NCI-H2227 treated with DMSO at 0.1 percent for 48 hours (cell line): ENCODE data around the gene KXD1.

Experiments used
- DNase-seq: peaks from one replicate; lab custom pipeline; 2025; lab: John Stamatoyannopoulos, UW

The KXD1 gene

GRCh38 chr19:18603255-18603957 is 45.7 kb downstream of the KXD1 start:
- no peak for DNase-seq

GRCh38 chr19:18603958-18604819 is 46.5 kb downstream of the KXD1 start:
- no peak for DNase-seq

GRCh38 chr19:18604820-18605159 is 47.1 kb downstream of the KXD1 start:
- DNase-seq: no peak

GRCh38 chr19:18605196-18605545 is 47.5 kb downstream of the KXD1 start:
- DNase-seq: no peak

GRCh38 chr19:18605546-18606280 is 48.0 kb downstream of the KXD1 start:
- DNase-seq: no peak

GRCh38 chr19:18606281-18607225 is 48.9 kb downstream of the KXD1 start, which contains the start of gene CRLF1:
TSS of gene CRLF1 (minus strand) at chr19:18606799. CDS start at chr19:18606656, 143 bp downstream.
- DNase-seq: no peak

GRCh38 chr19:18607226-18608101 is 49.8 kb downstream of the KXD1 start:
- DNase-seq: no peak

GRCh38 chr19:18608102-18608804 is 50.6 kb downstream of the KXD1 start:
- no peak for DNase-seq

- no peak for DNase-seq
Observed at GRCh38 chr19:18608805-18609716, 51.4 kb downstream of the KXD1 start.

GRCh38 chr19:18609717-18610051 is 52.0 kb downstream of the KXD1 start:
- no peak for DNase-seq

GRCh38 chr19:18610245-18610555 is 52.5 kb downstream of the KXD1 start:
- no peak for DNase-seq

GRCh38 chr19:18610556-18611326 is 53.1 kb downstream of the KXD1 start:
- DNase-seq: no peak

GRCh38 chr19:18611327-18612050 is 53.8 kb downstream of the KXD1 start:
- no peak for DNase-seq

GRCh38 chr19:18612051-18612771 is 54.5 kb downstream of the KXD1 start:
- no peak for DNase-seq

- DNase-seq: no peak
Observed at GRCh38 chr19:18612772-18613588, 55.3 kb downstream of the KXD1 start, which contains the start of gene TMEM59L. TSS of gene TMEM59L (plus strand) at chr19:18612870. CDS start at chr19:18612959, 89 bp downstream.
